Testis (tissue), 3 donors: ENCODE results near the gene SERGEF. TPM values are rescaled to one million over a fixed set of nuclear protein-coding genes. Genes with fewer than 3 reads are reported as not detected.

Experiments used
- DNase-seq: peaks from one replicate; pipeline ENCODE4 v3.0.0-alpha.2; 2019
- H3K27ac ChIP-seq, 2 donors: fragments of 200-600 bp; sonication (generic); one replicate each; pipeline ENCODE4 v1.5.1; 2019
- H3K27me3 ChIP-seq: fragments of 200-600 bp; sonication (generic); one replicate; pipeline ENCODE4 v1.5.1; 2019
- H3K36me3 ChIP-seq: fragments of 200-600 bp; sonication (generic); one replicate; pipeline ENCODE4 v1.5.1; 2017; ENCODE audit warnings: low read depth; ENCODE audit errors: missing control alignments
- H3K4me1 ChIP-seq: fragments of 200-600 bp; sonication (generic); one replicate; pipeline ENCODE4 v1.5.1; 2019
- H3K4me3 ChIP-seq, 2 donors: fragments of 200-600 bp; sonication (generic); one replicate each; pipeline ENCODE4 v1.5.1; 2017 to 2019
- H3K9me3 ChIP-seq: fragments of 200-600 bp; sonication (generic); one replicate; pipeline ENCODE4 v1.5.1; 2017
- CTCF ChIP-seq, 3 experiments: fragments of 450-650 bp in 2 of 3; fragments of 200-600 bp in 1 of 3; sonication (generic) in 1 of 3; IDR thresholded peaks; one replicate each; pipeline ENCODE4 v1.5.1; 2016 to 2019; ENCODE audit warnings: antibody characterized with exemption in 3 of 3, mild to moderate bottlenecking in 2 of 3, moderate library complexity in 1 of 3
- POLR2A ChIP-seq: fragments of 450-650 bp; IDR thresholded peaks from one replicate; pipeline ENCODE4 v1.6.1; 2017; ENCODE audit warnings: antibody characterized with exemption, mild to moderate bottlenecking, moderate library complexity
- WGBS, 2 donors: methylation state at CpG; one replicate each; pipeline ENCODE4 v1.1.5; 2018; 5-methylcytosine and 5-hydroxymethylcytosine counted together
- intact Hi-C: fragments of 100-400 bp; cut with DNase I; formaldehyde crosslinking; loops from one replicate; pipeline ENCODE4 v1.15.1; 2023; ENCODE audit warnings: low total_unique reads
- polyA plus RNA-seq: library from polyadenylated mRNA; stranded (reverse); fragments of 350-450 nt; fragmentation: Illumina TruSeq; extraction: RNeasy Lipid Tissue Mini Kit (QIAGEN cat#74804); gene quantifications from one replicate; pipeline ENCODE4 v1.2.3, GENCODE V29; 2014; ENCODE audit warnings: low read depth, low replicate concordance; ENCODE audit not compliant: insufficient read depth
- total RNA-seq, 2 donors: library from RNA; depleted of rRNA; stranded (reverse); fragments of >200 nt; gene quantifications; one replicate each; pipeline ENCODE4 v1.2.3, GENCODE V29; 2016

Gene SERGEF
- total and polyA plus RNA-seq, 3 donors from 2014 or later, result 12.5 to 37.5 (median 23.1) TPM

- TF ChIP-seq CTCF (IDR thresholded peaks at IDR 0.05), result no peak
- no peak for TF ChIP-seq POLR2A
- Histone ChIP-seq H3K27ac (no peak overlapping the region), H3K4me3 (no peak overlapping the region), H3K27me3 (no peaks in the 10 kb centered on the region), H3K4me1 (no peaks in the 10 kb centered on the region), H3K36me3 (no peaks in the 10 kb centered on the region), H3K9me3 (no peaks in the 10 kb centered on the region)
- WGBS, 2 donors, result 94 to 97% methylated on average over 4 of the region's 4 CpGs
- intact Hi-C loops, result no loop called here
- no peak for DNase-seq
Observed at GRCh38 chr11:17855531-17856290, 157.1 kb downstream of the SERGEF start.

GRCh38 chr11:17853280-17853679 lies 159.6 kb downstream of the SERGEF start:
- intact Hi-C loops, result no loop called here
- Histone ChIP-seq H3K36me3 (no peaks in the 10 kb centered on the region), H3K27me3 (no peaks in the 10 kb centered on the region), H3K9me3 (no peaks in the 10 kb centered on the region), H3K27ac (no peak overlapping the region), H3K4me3 (no peak overlapping the region), H3K4me1 (no peaks in the 10 kb centered on the region)
- DNase-seq, result no peak
- WGBS, 2 donors, result 89 to 93% methylated on average over 4 of the region's 4 CpGs
- TF ChIP-seq CTCF (IDR thresholded peaks at IDR 0.05) (no peak), POLR2A (no peak)

- Histone ChIP-seq H3K36me3 (no peaks in the 10 kb centered on the region), H3K4me3 (no peak overlapping the region), H3K27ac (no peak overlapping the region), H3K9me3 (no peaks in the 10 kb centered on the region), H3K4me1 (no peaks in the 10 kb centered on the region), H3K27me3 (no peaks in the 10 kb centered on the region)
- no peak for DNase-seq
- TF ChIP-seq POLR2A, result no peak
- 85 to 89% methylated on average over 1 of the region's 1 CpG for WGBS, 2 donors
- intact Hi-C loops, result no loop called here
Observed at GRCh38 chr11:17852246-17852645, 160.6 kb downstream of the SERGEF start.

- WGBS, 2 donors, result 92 to 100% methylated on average over 1 of the region's 1 CpG
- H3K4me1 ChIP-seq, result no peaks in the 10 kb centered on the region
Observed at GRCh38 chr11:17851697-17852096, 161.2 kb downstream of the SERGEF start.

GRCh38 chr11:17850336-17850735 lies 162.5 kb downstream of the SERGEF start:
- Histone ChIP-seq H3K36me3 (no peaks in the 10 kb centered on the region), H3K27me3 (no peaks in the 10 kb centered on the region), H3K9me3 (no peaks in the 10 kb centered on the region), H3K4me1 (no peaks in the 10 kb centered on the region), H3K27ac (no peak overlapping the region), H3K4me3 (no peak overlapping the region)
- 96 to 100% methylated on average over 2 of the region's 2 CpGs for WGBS, 2 donors
- DNase-seq, result no peak
- intact Hi-C loops, result no loop called here
- TF ChIP-seq CTCF (IDR thresholded peaks at IDR 0.05) (no peak), POLR2A (no peak)

More at GRCh38 chr11:17851697-17852096, 161.2 kb downstream of the SERGEF start:
- Histone ChIP-seq H3K36me3 (no peaks in the 10 kb centered on the region), H3K9me3 (no peaks in the 10 kb centered on the region), H3K27me3 (no peaks in the 10 kb centered on the region), H3K27ac (no peak overlapping the region), H3K4me3 (no peak overlapping the region)
- TF ChIP-seq POLR2A (no peak), CTCF (IDR thresholded peaks at IDR 0.05) (no peak)
- intact Hi-C loops, result no loop called here
- DNase-seq, result no peak
